Stimulated activated CD8-positive, alpha-beta memory T cell treated with anti-CD3 and anti-CD28 coated beads, Interleukin-4, amount 100 ng/mL, for 48 hours (primary cell): ENCODE measurements around the gene ARHGEF10L.

Source experiments
- DNase-seq: peaks from one replicate; pipeline ENCODE4 v3.0.0-alpha.2; 2020

Gene ARHGEF10L

GRCh38 chr1:17684810-17685209 is 145.3 kb downstream of the ARHGEF10L start:
- DNase-seq = no peak

- DNase-seq = no peak
Measured at GRCh38 chr1:17686258-17686657, 146.8 kb downstream of the ARHGEF10L start.

- no peak for DNase-seq
Measured at GRCh38 chr1:17687145-17687544, 147.6 kb downstream of the ARHGEF10L start.

GRCh38 chr1:17688217-17688810 is 148.8 kb downstream of the ARHGEF10L start:
- DNase-seq = no peak

GRCh38 chr1:17689011-17689410 is 149.5 kb downstream of the ARHGEF10L start:
- no peak for DNase-seq

- DNase-seq = no peak
Measured at GRCh38 chr1:17690906-17691634, 151.6 kb downstream of the ARHGEF10L start.

- DNase-seq = no peak
Measured at GRCh38 chr1:17692645-17693044, 153.1 kb downstream of the ARHGEF10L start.

- no peak for DNase-seq
Measured at GRCh38 chr1:17696417-17697301, 157.2 kb downstream of the ARHGEF10L start.

GRCh38 chr1:17697458-17697857 is 158.0 kb downstream of the ARHGEF10L start:
- DNase-seq = no peak

- no peak for DNase-seq
Measured at GRCh38 chr1:17699581-17699980, 160.1 kb downstream of the ARHGEF10L start.

- no peak for DNase-seq
Measured at GRCh38 chr1:17700945-17701810, 161.7 kb downstream of the ARHGEF10L start.

GRCh38 chr1:17704176-17704575 is 164.7 kb downstream of the ARHGEF10L start:
- no peak for DNase-seq

- no peak for DNase-seq
Measured at GRCh38 chr1:17706445-17706844, 166.9 kb downstream of the ARHGEF10L start.

GRCh38 chr1:17709981-17710380 is 170.5 kb downstream of the ARHGEF10L start:
- DNase-seq = no peak

GRCh38 chr1:17710889-17711576 is 171.5 kb downstream of the ARHGEF10L start:
- DNase-seq = no peak

GRCh38 chr1:17711577-17711910 is 172.0 kb downstream of the ARHGEF10L start:
- DNase-seq = no peak

- no peak for DNase-seq
Measured at GRCh38 chr1:17711941-17712340, 172.4 kb downstream of the ARHGEF10L start.

GRCh38 chr1:17713993-17714392 is 174.5 kb downstream of the ARHGEF10L start:
- no peak for DNase-seq

- DNase-seq = no peak
Measured at GRCh38 chr1:17717594-17718535, 178.4 kb downstream of the ARHGEF10L start.

GRCh38 chr1:17719874-17720273 is 180.4 kb downstream of the ARHGEF10L start:
- no peak for DNase-seq

GRCh38 chr1:17721444-17721843 is 181.9 kb downstream of the ARHGEF10L start:
- no peak for DNase-seq
